Kidney tubule cell (primary cell): ENCODE data around the gene KLK2.

ENCODE experiments used
- DNase-seq: peaks from one replicate; pipeline ENCODE4 v3.0.0-alpha.2; 2018; ENCODE audit warnings: low spot score

KLK2 gene

DNA sequence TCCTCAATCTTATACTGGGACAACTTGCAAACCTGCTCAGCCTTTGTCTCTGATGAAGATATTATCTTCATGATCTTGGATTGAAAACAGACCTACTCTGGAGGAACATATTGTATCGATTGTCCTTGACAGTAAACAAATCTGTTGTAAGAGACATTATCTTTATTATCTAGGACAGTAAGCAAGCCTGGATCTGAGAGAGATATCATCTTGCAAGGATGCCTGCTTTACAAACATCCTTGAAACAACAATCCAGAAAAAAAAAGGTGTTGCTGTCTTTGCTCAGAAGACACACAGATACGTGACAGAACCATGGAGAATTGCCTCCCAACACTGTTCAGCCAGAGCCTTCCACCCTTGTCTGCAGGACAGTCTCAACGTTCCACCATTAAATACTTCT lies 22.5 kb upstream of the KLK2 start:
- no peak for DNase-seq

DNA sequence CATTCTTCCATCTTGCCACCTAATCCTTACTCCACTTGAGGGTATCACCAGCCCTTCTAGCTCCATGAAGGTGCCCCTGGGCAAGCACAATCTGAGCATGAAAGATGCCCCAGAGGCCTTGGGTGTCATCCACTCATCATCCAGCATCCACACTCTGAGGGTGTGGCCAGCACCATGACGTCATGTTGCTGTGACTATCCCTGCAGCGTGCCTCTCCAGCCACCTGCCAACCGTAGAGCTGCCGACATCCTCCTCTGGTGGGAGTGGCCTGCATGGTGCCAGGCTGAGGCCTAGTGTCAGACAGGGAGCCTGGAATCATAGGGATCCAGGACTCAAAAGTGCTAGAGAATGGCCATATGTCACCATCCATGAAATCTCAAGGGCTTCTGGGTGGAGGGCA lies 21.6 kb upstream of the KLK2 start:
- no peak for DNase-seq

DNA sequence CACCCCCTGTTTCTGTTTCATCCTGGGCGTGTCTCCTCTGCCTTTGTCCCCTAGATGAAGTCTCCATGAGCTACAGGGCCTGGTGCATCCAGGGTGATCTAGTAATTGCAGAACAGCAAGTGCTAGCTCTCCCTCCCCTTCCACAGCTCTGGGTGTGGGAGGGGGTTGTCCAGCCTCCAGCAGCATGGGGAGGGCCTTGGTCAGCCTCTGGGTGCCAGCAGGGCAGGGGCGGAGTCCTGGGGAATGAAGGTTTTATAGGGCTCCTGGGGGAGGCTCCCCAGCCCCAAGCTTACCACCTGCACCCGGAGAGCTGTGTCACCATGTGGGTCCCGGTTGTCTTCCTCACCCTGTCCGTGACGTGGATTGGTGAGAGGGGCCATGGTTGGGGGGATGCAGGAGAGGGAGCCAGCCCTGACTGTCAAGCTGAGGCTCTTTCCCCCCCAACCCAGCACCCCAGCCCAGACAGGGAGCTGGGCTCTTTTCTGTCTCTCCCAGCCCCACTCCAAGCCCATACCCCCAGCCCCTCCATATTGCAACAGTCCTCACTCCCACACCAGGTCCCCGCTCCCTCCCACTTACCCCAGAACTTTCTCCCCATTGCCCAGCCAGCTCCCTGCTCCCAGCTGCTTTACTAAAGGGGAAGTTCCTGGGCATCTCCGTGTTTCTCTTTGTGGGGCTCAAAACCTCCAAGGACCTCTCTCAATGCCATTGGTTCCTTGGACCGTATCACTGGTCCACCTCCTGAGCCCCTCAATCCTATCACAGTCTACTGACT lies 18.4 kb upstream of the KLK2 start, which contains the start of gene KLK3:
Gene KLK3, plus strand, starts transcription at position 280 of the 775 bp plus-strand sequence. Its CDS starts 41 bp downstream, at position 321.
- DNase-seq: no peak

DNA sequence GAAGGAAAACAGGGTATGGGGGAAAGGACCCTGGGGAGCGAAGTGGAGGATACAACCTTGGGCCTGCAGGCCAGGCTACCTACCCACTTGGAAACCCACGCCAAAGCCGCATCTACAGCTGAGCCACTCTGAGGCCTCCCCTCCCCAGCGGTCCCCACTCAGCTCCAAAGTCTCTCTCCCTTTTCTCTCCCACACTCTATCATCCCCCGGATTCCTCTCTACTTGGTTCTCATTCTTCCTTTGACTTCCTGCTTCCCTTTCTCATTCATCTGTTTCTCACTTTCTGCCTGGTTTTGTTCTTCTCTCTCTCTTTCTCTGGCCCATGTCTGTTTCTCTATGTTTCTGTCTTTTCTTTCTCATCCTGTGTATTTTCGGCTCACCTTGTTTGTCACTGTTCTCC lies 15.9 kb upstream of the KLK2 start:
- DNase-seq: no peak

DNA sequence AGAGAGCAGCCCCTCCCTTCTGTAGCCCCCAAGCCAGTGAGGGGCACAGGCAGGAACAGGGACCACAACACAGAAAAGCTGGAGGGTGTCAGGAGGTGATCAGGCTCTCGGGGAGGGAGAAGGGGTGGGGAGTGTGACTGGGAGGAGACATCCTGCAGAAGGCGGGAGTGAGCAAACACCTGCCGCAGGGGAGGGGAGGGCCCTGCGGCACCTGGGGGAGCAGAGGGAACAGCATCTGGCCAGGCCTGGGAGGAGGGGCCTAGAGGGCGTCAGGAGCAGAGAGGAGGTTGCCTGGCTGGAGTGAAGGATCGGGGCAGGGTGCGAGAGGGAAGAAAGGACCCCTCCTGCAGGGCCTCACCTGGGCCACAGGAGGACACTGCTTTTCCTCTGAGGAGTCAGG lies 14.4 kb upstream of the KLK2 start:
- no peak for DNase-seq

DNA sequence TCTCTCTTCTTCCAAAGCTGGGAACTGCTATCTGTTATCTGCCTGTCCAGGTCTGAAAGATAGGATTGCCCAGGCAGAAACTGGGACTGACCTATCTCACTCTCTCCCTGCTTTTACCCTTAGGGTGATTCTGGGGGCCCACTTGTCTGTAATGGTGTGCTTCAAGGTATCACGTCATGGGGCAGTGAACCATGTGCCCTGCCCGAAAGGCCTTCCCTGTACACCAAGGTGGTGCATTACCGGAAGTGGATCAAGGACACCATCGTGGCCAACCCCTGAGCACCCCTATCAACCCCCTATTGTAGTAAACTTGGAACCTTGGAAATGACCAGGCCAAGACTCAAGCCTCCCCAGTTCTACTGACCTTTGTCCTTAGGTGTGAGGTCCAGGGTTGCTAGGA lies 13.4 kb upstream of the KLK2 start:
- DNase-seq: no peak

DNA sequence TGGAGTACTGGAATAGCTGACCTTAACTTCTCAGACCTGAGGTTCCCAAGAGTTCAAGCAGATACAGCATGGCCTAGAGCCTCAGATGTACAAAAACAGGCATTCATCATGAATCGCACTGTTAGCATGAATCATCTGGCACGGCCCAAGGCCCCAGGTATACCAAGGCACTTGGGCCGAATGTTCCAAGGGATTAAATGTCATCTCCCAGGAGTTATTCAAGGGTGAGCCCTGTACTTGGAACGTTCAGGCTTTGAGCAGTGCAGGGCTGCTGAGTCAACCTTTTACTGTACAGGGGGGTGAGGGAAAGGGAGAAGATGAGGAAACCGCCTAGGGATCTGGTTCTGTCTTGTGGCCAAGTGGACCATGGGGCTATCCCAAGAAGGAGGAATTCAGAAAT lies 12.2 kb upstream of the KLK2 start:
- DNase-seq: no peak

DNA sequence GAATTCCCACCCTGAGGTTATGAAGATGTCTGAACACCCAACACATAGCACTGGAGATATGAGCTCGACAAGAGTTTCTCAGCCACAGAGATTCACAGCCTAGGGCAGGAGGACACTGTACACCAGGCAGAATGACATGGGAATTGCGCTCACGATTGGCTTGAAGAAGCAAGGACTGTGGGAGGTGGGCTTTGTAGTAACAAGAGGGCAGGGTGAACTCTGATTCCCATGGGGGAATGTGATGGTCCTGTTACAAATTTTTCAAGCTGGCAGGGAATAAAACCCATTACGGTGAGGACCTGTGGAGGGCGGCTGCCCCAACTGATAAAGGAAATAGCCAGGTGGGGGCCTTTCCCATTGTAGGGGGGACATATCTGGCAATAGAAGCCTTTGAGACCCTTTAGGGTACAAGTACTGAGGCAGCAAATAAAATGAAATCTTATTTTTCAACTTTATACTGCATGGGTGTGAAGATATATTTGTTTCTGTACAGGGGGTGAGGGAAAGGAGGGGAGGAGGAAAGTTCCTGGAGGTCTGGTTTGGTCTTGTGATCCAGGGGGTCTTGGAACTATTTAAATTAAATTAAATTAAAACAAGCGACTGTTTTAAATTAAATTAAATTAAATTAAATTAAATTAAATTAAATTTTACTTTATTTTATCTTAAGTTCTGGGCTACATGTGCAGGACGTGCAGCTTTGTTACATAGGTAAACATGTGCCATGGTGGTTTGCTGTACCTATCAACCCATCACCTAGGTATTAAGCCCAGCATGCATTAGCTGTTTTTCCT lies 11.5 kb upstream of the KLK2 start:
- no peak for DNase-seq

DNA sequence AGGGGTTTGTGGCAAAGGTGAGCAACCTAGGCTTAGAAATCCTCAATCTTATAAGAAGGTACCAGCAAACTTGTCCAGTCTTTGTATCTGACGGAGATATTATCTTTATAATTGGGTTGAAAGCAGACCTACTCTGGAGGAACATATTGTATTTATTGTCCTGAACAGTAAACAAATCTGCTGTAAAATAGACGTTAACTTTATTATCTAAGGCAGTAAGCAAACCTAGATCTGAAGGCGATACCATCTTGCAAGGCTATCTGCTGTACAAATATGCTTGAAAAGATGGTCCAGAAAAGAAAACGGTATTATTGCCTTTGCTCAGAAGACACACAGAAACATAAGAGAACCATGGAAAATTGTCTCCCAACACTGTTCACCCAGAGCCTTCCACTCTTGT lies 3.8 kb upstream of the KLK2 start:
- DNase-seq: no peak

DNA sequence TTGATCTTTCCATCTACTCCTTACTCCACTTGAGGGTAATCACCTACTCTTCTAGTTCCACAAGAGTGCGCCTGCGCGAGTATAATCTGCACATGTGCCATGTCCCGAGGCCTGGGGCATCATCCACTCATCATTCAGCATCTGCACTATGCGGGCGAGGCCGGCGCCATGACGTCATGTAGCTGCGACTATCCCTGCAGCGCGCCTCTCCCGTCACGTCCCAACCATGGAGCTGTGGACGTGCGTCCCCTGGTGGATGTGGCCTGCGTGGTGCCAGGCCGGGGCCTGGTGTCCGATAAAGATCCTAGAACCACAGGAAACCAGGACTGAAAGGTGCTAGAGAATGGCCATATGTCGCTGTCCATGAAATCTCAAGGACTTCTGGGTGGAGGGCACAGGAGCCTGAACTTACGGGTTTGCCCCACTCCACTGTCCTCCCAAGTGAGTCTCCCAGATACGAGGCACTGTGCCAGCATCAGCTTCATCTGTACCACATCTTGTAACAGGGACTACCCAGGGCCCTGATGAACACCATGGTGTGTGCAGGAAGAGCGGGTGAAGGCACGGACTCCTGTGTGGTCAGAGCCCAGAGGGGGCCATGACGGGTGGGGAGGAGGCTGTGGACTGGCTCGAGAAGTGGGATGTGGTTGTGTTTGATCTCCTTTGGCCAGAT lies 2.7 kb upstream of the KLK2 start:
- DNase-seq: no peak

DNA sequence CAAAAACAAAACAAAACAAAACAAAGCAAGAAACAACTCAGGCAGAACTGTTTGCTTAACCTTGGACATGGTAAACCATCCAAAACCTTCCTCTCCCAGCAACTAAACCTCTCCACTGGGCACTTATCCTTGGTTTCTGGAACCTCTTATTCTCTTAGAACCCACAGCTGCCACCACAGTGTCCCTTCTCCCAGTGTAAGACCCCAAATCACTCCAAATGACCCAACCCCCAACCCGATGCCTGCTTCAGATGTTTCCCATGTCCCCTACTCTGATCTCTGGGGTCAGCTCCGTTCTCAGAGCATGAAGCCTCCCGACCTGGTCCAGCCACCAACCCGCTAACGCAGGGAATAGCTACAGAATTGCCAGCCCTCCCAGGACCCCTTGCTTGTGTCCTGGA lies 972 bp downstream of the KLK2 start:
- DNase-seq: no peak

DNA sequence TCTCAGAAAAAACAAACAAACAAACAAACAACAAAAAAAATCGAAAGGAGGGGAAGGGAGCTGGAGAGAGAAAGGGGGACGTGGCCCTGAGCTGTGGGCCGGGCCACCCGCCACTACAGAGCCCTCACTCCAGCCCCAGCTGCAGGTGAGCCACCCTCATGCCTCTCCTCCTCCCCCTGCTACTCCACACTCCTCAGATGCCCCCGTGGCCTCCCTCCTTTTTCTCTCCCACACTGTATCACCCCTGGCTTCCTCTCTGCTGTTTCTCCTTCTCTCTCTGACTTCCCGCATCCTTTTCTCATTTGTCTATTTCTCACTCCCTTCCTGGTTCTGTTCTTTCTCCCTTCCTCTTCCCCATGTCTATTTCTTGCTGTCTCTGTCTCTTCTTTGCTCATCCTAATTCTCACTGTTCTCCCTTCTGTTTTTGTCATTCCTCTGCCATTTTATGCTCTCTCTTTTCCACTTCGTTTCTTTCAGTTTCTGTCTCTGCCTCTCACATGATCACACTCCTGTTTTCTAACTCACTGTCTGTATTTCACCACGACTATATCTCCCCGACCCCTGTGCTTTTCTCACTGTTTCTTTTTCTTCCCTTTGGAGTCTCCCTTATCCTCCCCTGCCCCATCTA lies 2.7 kb downstream of the KLK2 start:
- DNase-seq: no peak

DNA sequence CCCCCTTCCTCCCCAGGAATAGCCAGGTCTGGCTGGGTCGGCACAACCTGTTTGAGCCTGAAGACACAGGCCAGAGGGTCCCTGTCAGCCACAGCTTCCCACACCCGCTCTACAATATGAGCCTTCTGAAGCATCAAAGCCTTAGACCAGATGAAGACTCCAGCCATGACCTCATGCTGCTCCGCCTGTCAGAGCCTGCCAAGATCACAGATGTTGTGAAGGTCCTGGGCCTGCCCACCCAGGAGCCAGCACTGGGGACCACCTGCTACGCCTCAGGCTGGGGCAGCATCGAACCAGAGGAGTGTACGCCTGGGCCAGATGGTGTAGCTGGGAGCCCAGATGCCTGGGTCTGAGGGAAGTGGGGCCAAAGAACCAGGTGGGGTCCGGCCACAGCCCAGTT lies 3.2 kb downstream of the KLK2 start:
- DNase-seq: no peak

DNA sequence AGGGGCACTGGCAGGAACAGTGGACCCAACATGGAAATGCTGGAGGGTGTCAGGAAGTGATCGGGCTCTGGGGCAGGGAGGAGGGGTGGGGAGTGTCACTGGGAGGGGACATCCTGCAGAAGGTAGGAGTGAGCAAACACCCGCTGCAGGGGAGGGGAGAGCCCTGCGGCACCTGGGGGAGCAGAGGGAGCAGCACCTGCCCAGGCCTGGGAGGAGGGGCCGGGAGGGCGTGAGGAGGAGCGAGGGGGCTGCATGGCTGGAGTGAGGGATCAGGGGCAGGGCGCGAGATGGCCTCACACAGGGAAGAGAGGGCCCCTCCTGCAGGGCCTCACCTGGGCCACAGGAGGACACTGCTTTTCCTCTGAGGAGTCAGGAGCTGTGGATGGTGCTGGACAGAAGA lies 4.1 kb downstream of the KLK2 start:
- no peak for DNase-seq

DNA sequence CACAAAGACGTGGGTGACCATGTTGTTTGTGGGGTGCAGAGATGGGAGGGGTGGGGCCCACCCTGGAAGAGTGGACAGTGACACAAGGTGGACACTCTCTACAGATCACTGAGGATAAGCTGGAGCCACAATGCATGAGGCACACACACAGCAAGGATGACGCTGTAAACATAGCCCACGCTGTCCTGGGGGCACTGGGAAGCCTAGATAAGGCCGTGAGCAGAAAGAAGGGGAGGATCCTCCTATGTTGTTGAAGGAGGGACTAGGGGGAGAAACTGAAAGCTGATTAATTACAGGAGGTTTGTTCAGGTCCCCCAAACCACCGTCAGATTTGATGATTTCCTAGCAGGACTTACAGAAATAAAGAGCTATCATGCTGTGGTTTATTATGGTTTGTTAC lies 5.6 kb downstream of the KLK2 start:
- no peak for DNase-seq

DNA sequence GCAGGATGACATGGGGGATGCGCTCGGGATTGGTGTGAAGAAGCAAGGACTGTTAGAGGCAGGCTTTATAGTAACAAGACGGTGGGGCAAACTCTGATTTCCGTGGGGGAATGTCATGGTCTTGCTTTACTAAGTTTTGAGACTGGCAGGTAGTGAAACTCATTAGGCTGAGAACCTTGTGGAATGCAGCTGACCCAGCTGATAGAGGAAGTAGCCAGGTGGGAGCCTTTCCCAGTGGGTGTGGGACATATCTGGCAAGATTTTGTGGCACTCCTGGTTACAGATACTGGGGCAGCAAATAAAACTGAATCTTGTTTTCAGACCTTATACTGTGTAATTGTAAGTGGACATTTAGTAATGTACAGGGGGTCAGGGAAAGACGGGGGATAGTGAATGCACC lies 7.0 kb downstream of the KLK2 start:
- no peak for DNase-seq

DNA sequence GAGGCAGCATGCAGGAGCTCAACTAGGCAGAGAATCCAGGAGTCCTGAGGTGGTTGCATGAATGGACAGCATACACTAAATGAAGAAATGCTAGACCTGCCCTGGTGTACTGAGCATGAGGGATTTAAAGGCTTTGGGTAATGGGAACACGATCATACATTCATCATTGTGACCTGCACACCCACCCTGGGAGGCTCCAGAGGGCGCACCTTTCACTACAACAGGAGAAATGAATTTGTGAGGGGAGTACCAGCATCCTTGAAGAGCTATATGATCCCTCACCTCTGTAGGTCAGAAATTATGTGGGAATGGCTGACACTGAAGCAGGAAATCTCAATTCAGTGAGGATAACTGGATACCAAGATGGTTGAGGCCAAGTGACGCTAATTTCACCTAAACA lies 8.9 kb downstream of the KLK2 start:
- no peak for DNase-seq

DNA sequence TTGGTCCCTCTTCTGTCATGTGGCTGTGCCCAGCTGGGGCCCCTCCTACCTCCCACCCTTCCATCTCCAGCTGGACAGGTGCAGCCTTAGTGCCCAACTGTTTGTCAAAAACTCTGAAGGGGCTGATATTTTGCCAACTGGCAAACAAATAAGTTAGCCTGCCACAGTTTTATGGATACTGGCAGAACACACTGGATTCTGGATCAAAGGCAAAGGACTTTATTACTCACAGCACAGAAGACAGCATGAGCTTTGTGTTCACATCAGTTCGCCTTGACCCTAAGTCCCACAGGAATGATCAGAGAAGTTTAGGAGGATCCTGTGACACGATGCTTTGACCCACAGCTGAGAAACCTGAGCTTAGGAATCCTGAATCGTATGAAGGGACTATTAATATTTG lies 16.4 kb downstream of the KLK2 start:
- DNase-seq: no peak

DNA sequence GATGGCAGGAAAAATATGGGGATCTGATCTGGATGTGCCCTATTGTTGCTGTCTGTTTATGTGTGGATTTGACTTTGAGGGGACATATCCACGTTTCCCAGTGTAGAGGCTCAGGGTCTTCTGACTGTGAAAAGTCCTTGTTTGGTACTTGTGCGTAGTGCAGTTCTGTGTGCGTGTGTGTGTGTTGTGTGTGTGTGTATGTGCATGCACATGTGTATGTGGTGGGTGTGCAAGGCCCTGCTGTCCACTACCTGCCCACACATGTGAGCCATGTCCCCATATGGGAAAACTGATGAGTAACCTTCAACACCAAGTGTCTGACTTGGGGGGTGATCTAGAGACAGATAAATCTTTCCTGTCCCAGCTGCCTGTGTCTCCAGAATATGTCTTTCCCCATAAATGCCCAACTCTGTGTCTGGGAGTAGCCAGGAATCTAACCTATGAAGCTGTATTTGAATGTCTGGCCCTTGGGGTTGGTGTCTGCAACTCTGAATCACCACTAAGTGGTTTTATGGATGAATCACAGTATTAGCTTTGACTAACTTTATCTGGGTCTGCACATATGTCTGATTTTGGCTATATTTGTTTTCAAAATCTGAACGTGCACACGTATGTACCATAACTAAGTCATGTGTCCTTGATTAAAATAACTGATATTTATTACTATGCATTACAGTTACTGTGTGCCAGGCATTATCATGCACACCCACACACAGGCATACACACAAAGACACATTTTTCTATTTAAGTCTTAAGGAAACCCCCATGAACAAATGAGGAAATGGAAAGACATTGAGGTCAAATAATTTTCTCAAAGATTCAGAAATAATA lies 17.4 kb downstream of the KLK2 start:
- peak; percentile 67 for DNase-seq

DNA sequence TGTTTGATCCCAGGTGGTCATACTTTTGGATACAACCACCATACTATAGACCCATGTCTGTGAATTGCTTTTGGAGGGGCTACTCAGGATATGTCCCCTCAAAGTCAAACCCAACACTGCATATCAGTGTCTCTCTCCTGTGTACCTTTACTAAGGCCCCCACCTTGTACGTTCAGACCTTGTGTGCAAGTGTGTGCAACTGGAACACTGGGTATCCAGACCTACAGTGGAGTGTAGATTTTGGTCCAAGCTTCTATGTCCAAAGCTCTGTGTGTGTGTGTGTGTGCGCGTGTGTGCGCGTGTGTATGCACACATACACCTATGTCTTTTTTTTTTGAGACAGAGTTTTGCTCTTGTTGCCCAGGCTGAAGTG lies 18.0 kb downstream of the KLK2 start:
- no peak for DNase-seq

DNA sequence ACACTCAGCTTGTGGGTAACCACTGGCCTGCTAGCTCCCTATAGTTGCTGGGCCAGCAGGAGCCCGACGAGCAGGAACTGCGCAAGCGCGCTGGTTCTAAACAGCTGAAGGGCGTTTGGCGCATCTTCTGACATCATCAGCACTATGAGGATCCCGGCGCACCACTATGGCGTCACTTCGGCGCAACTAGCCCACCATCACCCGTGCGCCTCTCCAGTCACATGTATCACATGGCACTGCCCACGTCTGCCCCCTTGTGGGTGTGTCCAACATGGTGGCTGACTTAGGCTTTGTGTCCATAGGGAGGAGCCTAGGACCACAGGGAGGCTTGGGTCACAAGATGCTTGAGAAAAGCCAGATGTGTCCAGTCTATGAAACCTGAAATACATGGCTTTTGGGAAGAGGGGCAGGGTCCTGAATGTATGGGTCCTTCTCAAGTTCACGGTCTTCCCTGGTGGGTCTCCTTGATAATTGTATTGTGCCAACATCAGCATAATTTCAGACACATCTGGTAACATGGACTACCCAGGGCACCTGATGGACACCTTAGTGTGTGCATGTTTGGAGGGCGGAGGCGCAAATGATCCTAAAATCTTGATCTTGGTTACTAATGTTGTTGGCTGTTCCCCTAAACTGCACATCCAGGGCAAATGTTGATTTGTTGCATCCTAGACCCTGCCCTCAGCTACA lies 20.0 kb downstream of the KLK2 start:
- no peak for DNase-seq
